Measurements from ENCODE around the gene SOCS1. TPM values are rescaled to one million over a fixed set of nuclear protein-coding genes. Genes with fewer than 3 reads are reported as not detected.

SOCS1 gene
- total and polyA plus RNA-seq, 4 experiments from 2014 or later, result 14.7 to 37.8 (median 17.1) TPM

DNA sequence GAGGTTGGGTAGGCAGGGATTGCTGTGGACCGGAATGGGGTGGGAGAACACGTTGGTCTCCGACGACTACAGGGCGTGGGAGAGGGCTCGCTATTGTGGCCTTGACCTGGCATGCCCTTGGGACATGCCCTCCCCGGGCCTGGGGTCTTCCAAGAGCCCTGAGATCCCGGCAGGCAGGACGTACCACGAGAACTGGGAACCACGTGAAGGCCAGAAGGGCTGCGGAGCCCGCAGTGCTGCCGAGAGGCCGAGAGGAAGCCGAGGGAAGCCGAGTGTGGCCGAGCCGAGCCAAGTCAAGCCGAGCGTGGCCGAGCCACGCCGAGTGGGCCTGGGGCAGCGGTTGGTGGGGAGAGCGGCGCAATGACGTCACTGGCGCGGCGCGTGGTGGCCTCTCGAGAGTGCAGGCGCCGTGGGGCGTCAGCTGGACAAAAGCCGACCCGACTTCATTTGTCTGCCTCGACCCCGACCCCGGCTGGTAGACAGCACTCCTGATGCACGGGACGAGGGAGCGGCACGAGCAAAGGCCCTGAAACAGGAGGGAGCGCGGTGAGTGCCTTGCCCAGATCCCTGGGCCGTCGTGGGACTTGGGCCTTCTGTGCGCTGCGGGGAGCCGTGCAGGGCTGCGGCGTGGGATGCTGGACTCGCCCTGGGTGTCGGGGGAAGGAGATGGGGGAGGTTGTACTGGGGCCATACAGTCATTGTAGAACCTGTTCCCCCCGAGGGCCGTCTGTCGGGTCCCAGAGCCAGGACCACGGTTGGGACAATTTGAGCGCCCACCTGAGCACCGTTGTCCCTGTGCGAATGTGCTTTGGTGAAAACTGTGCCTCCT is 6.6 kb downstream of the SOCS1 start:
- Histone ChIP-seq H3K27ac (ENCODE audit: low read depth, low read length) (no peak overlapping the region), H3K9me3 (ENCODE audit: control insufficient read depth in 1 of 2, low read length in 2 of 2) (no peaks in the 10 kb centered on the region), H3K36me3 (ENCODE audit: insufficient read depth, low read length) (peaks cover 6% of the 10 kb centered on the region), H3K4me1 (ENCODE audit: insufficient read depth, low read length) (peaks cover 31% of the 10 kb centered on the region), H3K4me3 (ENCODE audit: low read length in 2 of 2) (no peak overlapping the region), H3K27me3 (ENCODE audit: insufficient read depth, low read length) (no peaks in the 10 kb centered on the region)
- H3K27ac Mint-ChIP-seq, result peak overlapping the region in 2 of 7 donors; percentile 51 to 95
- intact Hi-C loops (cut with micrococcal nuclease), result loop anchor here (5.0 to 10.0 kb wide), 3 partner anchors 57 to 665 kb away; partner anchors contain the start of gene GSPT1
- no peaks in the 10 kb centered on the region for H3K27me3 Mint-ChIP-seq
- H3K4me1 Mint-ChIP-seq, result peaks cover 25 to 52% (median 34%) of the 10 kb centered on the region in 4 donors
- ChIA-PET CTCF (ENCODE audit: partially characterized antibody) (no interaction called here), POLR2A (ENCODE audit: partially characterized antibody) (no interaction called here)
- H3K36me3 Mint-ChIP-seq, result peaks cover 5 to 29% of the 10 kb centered on the region in 2 donors
- no peak for DNase-seq
- no peak overlapping the region for H3K4me3 Mint-ChIP-seq
- peaks cover 0 to 8% (median 0%) of the 10 kb centered on the region in 8 donors for H3K9me3 Mint-ChIP-seq

DNA sequence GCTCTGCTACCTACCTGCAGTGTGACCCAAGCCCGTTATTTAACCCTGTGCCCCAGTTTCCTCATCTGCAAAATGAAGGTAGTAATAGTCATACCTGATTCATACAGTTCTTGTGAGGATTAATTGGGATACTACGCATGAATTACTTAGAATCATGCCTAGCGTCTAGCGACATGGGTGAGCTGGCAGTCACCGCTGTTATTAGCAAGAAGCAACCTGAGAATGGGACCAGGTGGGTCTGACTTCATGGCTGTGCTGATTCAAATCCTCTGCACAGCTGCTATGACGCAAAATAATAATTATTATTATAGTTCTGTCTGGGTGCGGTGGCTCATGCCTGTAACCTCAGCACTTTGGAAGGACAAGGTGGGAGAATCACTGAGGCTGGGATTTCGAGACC is 7.9 kb downstream of the SOCS1 start:
- DNase-seq, result no peak
- Histone ChIP-seq H3K27ac (ENCODE audit: low read depth, low read length) (no peak overlapping the region), H3K36me3 (ENCODE audit: insufficient read depth, low read length) (peaks cover under 1% of the 10 kb centered on the region), H3K4me3 (ENCODE audit: low read length in 2 of 2) (no peak overlapping the region), H3K4me1 (ENCODE audit: insufficient read depth, low read length) (peaks cover 21% of the 10 kb centered on the region), H3K9me3 (ENCODE audit: control insufficient read depth in 1 of 2, low read length in 2 of 2) (no peaks in the 10 kb centered on the region), H3K27me3 (ENCODE audit: insufficient read depth, low read length) (no peaks in the 10 kb centered on the region)
- Mint-ChIP-seq H3K27me3 (no peaks in the 10 kb centered on the region), H3K36me3 (peaks cover 5 to 19% of the 10 kb centered on the region in 2 donors), H3K27ac (peak overlapping the region in 2 of 7 donors; percentile 30 to 47), H3K4me1 (peaks cover 17 to 41% (median 25%) of the 10 kb centered on the region in 4 donors), H3K9me3 (peaks cover 0 to 8% (median 0%) of the 10 kb centered on the region in 8 donors), H3K4me3 (no peak overlapping the region)
- ChIA-PET POLR2A (ENCODE audit: partially characterized antibody) (interaction anchor here (1.5 to 2.9 kb wide), 2 partner anchors 8 to 15 kb away, joined by 5 to 9 read pairs; partner anchors contain the start of gene SOCS1), CTCF (ENCODE audit: partially characterized antibody) (no interaction called here)
- intact Hi-C loops (cut with micrococcal nuclease), result no loop called here

- Histone ChIP-seq H3K4me1 (ENCODE audit: insufficient read depth, low read length) (peaks cover 7% of the 10 kb centered on the region), H3K27ac (ENCODE audit: low read depth, low read length) (no peak overlapping the region), H3K36me3 (ENCODE audit: insufficient read depth, low read length) (no peaks in the 10 kb centered on the region), H3K9me3 (ENCODE audit: control insufficient read depth in 1 of 2, low read length in 2 of 2) (no peaks in the 10 kb centered on the region), H3K27me3 (ENCODE audit: insufficient read depth, low read length) (no peaks in the 10 kb centered on the region), H3K4me3 (ENCODE audit: low read length in 2 of 2) (no peak overlapping the region)
- Mint-ChIP-seq H3K4me3 (no peak overlapping the region), H3K27ac (no peak overlapping the region), H3K9me3 (peaks cover 0 to 2% (median 0%) of the 10 kb centered on the region in 8 donors), H3K36me3 (peaks cover 0 to 8% of the 10 kb centered on the region in 2 donors), H3K4me1 (peaks cover 5 to 22% (median 7%) of the 10 kb centered on the region in 4 donors), H3K27me3 (no peaks in the 10 kb centered on the region)
- POLR2A ChIA-PET (ENCODE audit: partially characterized antibody), result interaction anchor here (1.4 to 2.9 kb wide), 2 partner anchors 8 to 13 kb away, joined by 8 to 9 read pairs; no protein-coding TSS in a partner anchor
- CTCF ChIA-PET (ENCODE audit: partially characterized antibody), result interaction anchor here (0.9 to 1.8 kb wide), 3 partner anchors 9 to 429 kb away, joined by 3 to 17 read pairs (median 4); no protein-coding TSS in a partner anchor
- no peak for DNase-seq
- intact Hi-C loops (cut with micrococcal nuclease), result no loop called here
Measured at GRCh38 chr16:11245988-11246387, 10.0 kb downstream of the SOCS1 start.

DNA sequence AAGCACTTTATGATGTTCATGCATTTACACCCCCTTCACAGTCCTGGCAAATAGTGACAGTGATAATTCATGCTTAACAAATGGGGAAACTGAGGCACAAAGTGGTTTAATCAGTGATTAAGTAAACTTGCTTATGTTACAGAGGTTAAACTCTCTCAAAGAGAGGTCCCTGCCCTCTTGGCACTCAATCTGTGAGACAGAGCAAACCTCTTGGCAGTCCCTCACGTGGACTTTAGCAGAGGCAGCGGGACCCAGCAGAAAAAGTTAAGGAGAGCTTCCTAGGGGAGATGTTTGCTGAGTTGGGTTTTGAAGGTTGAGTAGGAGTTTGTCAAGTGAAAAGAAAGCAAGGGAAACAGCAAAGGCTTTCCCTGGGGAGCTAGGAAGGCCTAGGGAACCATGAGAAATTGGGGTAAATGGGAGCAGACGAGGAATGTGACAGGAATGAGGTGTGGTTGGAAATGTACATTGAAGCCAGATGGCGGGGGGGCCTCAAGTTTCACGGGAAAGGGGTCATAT is 10.7 kb downstream of the SOCS1 start:
- peaks cover 15% of the 10 kb centered on the region for H3K4me1 ChIP-seq (ENCODE audit: insufficient read depth, low read length)
- Mint-ChIP-seq H3K27ac (peak overlapping the region in 3 of 7 donors; percentile 22 to 88 (median 72)), H3K4me3 (no peak overlapping the region), H3K36me3 (peaks cover 0 to 3% of the 10 kb centered on the region in 2 donors), H3K4me1 (peaks cover 4 to 15% (median 8%) of the 10 kb centered on the region in 4 donors), H3K27me3 (no peaks in the 10 kb centered on the region), H3K9me3 (no peaks in the 10 kb centered on the region)
- DNase-seq, result no peak
- H3K36me3 ChIP-seq (ENCODE audit: insufficient read depth, low read length), result no peaks in the 10 kb centered on the region
- H3K9me3 ChIP-seq (ENCODE audit: control insufficient read depth in 1 of 2, low read length in 2 of 2), result no peaks in the 10 kb centered on the region
- intact Hi-C loops (cut with micrococcal nuclease), result no loop called here
- H3K27ac ChIP-seq (ENCODE audit: low read depth, low read length), result no peak overlapping the region
- POLR2A ChIA-PET (ENCODE audit: partially characterized antibody), result interaction anchor here (1.4 kb wide), 1 partner anchor 9 kb away, joined by 8 read pairs; no protein-coding TSS in a partner anchor
- H3K4me3 ChIP-seq (ENCODE audit: low read length in 2 of 2), result no peak overlapping the region
- H3K27me3 ChIP-seq (ENCODE audit: insufficient read depth, low read length), result no peaks in the 10 kb centered on the region
- CTCF ChIA-PET (ENCODE audit: partially characterized antibody), result interaction anchor here (1.8 kb wide), 1 partner anchor 10 kb away, joined by 17 read pairs; no protein-coding TSS in a partner anchor

DNA sequence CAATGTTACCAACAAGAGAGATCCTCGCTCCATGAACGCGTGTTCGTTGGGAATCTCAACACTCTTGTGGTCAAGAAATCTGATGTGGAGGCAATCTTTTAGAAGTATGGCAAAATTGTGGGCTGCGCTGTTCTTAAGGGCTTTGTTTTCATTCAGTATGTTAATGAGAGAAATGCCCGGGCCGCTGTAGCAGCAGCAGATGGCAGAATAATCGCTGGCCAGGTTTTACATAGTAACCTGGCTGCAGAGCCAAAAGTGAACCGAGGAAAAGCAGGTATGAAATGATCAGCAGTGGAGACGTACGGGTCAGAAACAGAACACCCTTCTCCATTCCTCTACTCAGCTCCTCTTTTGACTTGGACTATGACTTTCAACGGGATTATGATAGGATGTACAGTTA is 13.3 kb downstream of the SOCS1 start:
- Histone ChIP-seq H3K9me3 (ENCODE audit: control insufficient read depth in 1 of 2, low read length in 2 of 2) (no peaks in the 10 kb centered on the region), H3K4me3 (ENCODE audit: low read length in 2 of 2) (no peak overlapping the region), H3K27me3 (ENCODE audit: insufficient read depth, low read length) (no peaks in the 10 kb centered on the region), H3K27ac (ENCODE audit: low read depth, low read length) (no peak overlapping the region), H3K4me1 (ENCODE audit: insufficient read depth, low read length) (peaks cover 24% of the 10 kb centered on the region), H3K36me3 (ENCODE audit: insufficient read depth, low read length) (no peaks in the 10 kb centered on the region)
- no peaks in the 10 kb centered on the region for H3K9me3 Mint-ChIP-seq
- no peaks in the 10 kb centered on the region for H3K36me3 Mint-ChIP-seq
- H3K27ac Mint-ChIP-seq, result no peak overlapping the region
- H3K27me3 Mint-ChIP-seq, result no peaks in the 10 kb centered on the region
- H3K4me3 Mint-ChIP-seq, result no peak overlapping the region
- ChIA-PET CTCF (ENCODE audit: partially characterized antibody) (interaction anchor here (1.6 kb wide), 1 partner anchor 279 kb away, joined by 3 read pairs; no protein-coding TSS in a partner anchor), POLR2A (ENCODE audit: partially characterized antibody) (interaction anchor here (0.8 to 1.2 kb wide), 2 partner anchors 9 to 12 kb away, joined by 3 to 5 read pairs; no protein-coding TSS in a partner anchor)
- no peak for DNase-seq
- intact Hi-C loops (cut with micrococcal nuclease), result no loop called here
- H3K4me1 Mint-ChIP-seq, result peaks cover 7 to 13% (median 10%) of the 10 kb centered on the region in 4 donors

- Histone ChIP-seq H3K27me3 (ENCODE audit: insufficient read depth, low read length) (no peaks in the 10 kb centered on the region), H3K36me3 (ENCODE audit: insufficient read depth, low read length) (no peaks in the 10 kb centered on the region), H3K4me1 (ENCODE audit: insufficient read depth, low read length) (peaks cover 24% of the 10 kb centered on the region), H3K9me3 (ENCODE audit: control insufficient read depth in 1 of 2, low read length in 2 of 2) (no peaks in the 10 kb centered on the region), H3K4me3 (ENCODE audit: low read length in 2 of 2) (no peak overlapping the region), H3K27ac (ENCODE audit: low read depth, low read length) (no peak overlapping the region)
- Mint-ChIP-seq H3K4me1 (peaks cover 6 to 13% (median 11%) of the 10 kb centered on the region in 4 donors), H3K4me3 (no peak overlapping the region), H3K27me3 (no peaks in the 10 kb centered on the region), H3K9me3 (no peaks in the 10 kb centered on the region), H3K27ac (no peak overlapping the region), H3K36me3 (no peaks in the 10 kb centered on the region)
- intact Hi-C loops (cut with micrococcal nuclease), result no loop called here
- DNase-seq, result no peak
- POLR2A ChIA-PET (ENCODE audit: partially characterized antibody), result interaction anchor here (0.8 to 1.6 kb wide), 5 partner anchors 10 to 17 kb away, joined by 3 to 20 read pairs (median 6); partner anchors contain the start of gene SOCS1
- CTCF ChIA-PET (ENCODE audit: partially characterized antibody), result interaction anchor here (1.3 to 1.6 kb wide), 2 partner anchors 13 to 278 kb away, joined by 3 to 6 read pairs; no protein-coding TSS in a partner anchor
Measured at GRCh38 chr16:11241480-11242204, 14.4 kb downstream of the SOCS1 start.

Data from CD4-positive, alpha-beta memory T cell (primary cell).